ENCODE data around the gene DLEC1. TPM values are rescaled to one million over a fixed set of nuclear protein-coding genes. Genes with fewer than 3 reads are reported as not detected.

The DLEC1 gene
- total RNA-seq, 2 experiments from 2014 or later = 0.19 to 0.46 TPM

- H3K9me3 Mint-ChIP-seq (ENCODE audit: low read depth) = no peaks in the 10 kb centered on the region
- H3K36me3 Mint-ChIP-seq (ENCODE audit: low read depth) = peaks cover 46% of the 10 kb centered on the region
- H3K27me3 Mint-ChIP-seq = no peaks in the 10 kb centered on the region
- ATAC-seq = peak; percentile 5
- ChIA-PET CTCF (interaction anchor here (0.9 to 2.9 kb wide), 7 partner anchors 9 to 208 kb away, joined by 3 to 16 read pairs (median 4); partner anchors contain the start of genes OXSR1 and XYLB), POLR2A (interaction anchor here (1.0 to 4.3 kb wide), 3 partner anchors 27 to 209 kb away, joined by 3 to 47 read pairs (median 4); partner anchors contain the start of genes OXSR1 and XYLB)
- H3K4me1 Mint-ChIP-seq = peaks cover 53% of the 10 kb centered on the region
- peak; percentile 58 for DNase-seq
- intact Hi-C loops (cut with DNase I, micrococcal nuclease) = loop anchor here (1.0 to 10.0 kb wide), 14 partner anchors 14 to 1250 kb away; partner anchors contain the start of genes ACVR2B (in 2 of the 2), DLEC1 (in 2 of the 2), OXSR1 (in 2 of the 2) and XYLB (in 2 of the 2)
- peak overlapping the region; percentile 97 for H3K4me3 Mint-ChIP-seq
- peak overlapping the region; percentile 100 for H3K27ac Mint-ChIP-seq
Measured at GRCh38 chr3:38137615-38138348, 98.8 kb downstream of the DLEC1 start.

- H3K4me3 Mint-ChIP-seq = peak within 1 kb of the TSS; percentile 97
- CTCF ChIA-PET = interaction anchor here (0.6 to 2.9 kb wide), 4 partner anchors 13 to 51 kb away, joined by 3 to 16 read pairs (median 5); partner anchors contain the start of gene OXSR1
- POLR2A ChIA-PET = interaction anchor here (0.7 to 4.3 kb wide), 2 partner anchors 26 to 1277 kb away, joined by 3 to 47 read pairs; partner anchors contain the start of gene OXSR1
- peak within 1 kb of the TSS; percentile 100 for H3K27ac Mint-ChIP-seq
- H3K4me1 Mint-ChIP-seq = peaks cover 49% of the 10 kb centered on the region
- H3K27me3 Mint-ChIP-seq = no peaks in the 10 kb centered on the region
- intact Hi-C loops (cut with DNase I, micrococcal nuclease) = loop anchor here (1.0 to 10.0 kb wide), 6 partner anchors 13 to 1249 kb away; partner anchors contain the start of gene ACVR2B (in 1 of the 2)
- H3K36me3 Mint-ChIP-seq (ENCODE audit: low read depth) = peaks cover 44% of the 10 kb centered on the region
- no peaks in the 10 kb centered on the region for H3K9me3 Mint-ChIP-seq (ENCODE audit: low read depth)
- DNase-seq (peak; percentile 92), ATAC-seq (peak; percentile 50)
Measured at GRCh38 chr3:38138349-38139190, 99.6 kb downstream of the DLEC1 start, which contains the start of gene MYD88. TSS of gene MYD88 (plus strand) at chr3:38138661. CDS start at chr3:38138701, 40 bp downstream.

GRCh38 chr3:38139191-38139590 lies 100.2 kb downstream of the DLEC1 start:
- H3K4me3 Mint-ChIP-seq = peak overlapping the region; percentile 97

GRCh38 chr3:38139652-38140051 lies 100.6 kb downstream of the DLEC1 start:
- intact Hi-C loops (cut with DNase I, micrococcal nuclease) = loop anchor here (5.0 to 10.0 kb wide), 5 partner anchors 73 to 1248 kb away; partner anchors contain the start of gene ACVR2B (in 1 of the 2)
- no peaks in the 10 kb centered on the region for H3K9me3 Mint-ChIP-seq (ENCODE audit: low read depth)
- peaks cover 40% of the 10 kb centered on the region for H3K4me1 Mint-ChIP-seq
- H3K4me3 Mint-ChIP-seq = peak overlapping the region; percentile 97
- POLR2A ChIA-PET = interaction anchor here (4.3 kb wide), 1 partner anchor 25 kb away, joined by 47 read pairs; the partner anchor contains the start of gene OXSR1
- H3K27ac Mint-ChIP-seq = peak overlapping the region; percentile 100
- CTCF ChIA-PET = interaction anchor here (1.6 kb wide), 1 partner anchor 17 kb away, joined by 4 read pairs; no protein-coding TSS in a partner anchor
- peaks cover 37% of the 10 kb centered on the region for H3K36me3 Mint-ChIP-seq (ENCODE audit: low read depth)
- ATAC-seq = no peak
- DNase-seq = no peak
- H3K27me3 Mint-ChIP-seq = no peaks in the 10 kb centered on the region

More at GRCh38 chr3:38139191-38139590, 100.2 kb downstream of the DLEC1 start:
- no peak for ATAC-seq
- POLR2A ChIA-PET = interaction anchor here (0.7 to 4.3 kb wide), 2 partner anchors 25 to 1276 kb away, joined by 3 to 47 read pairs; partner anchors contain the start of gene OXSR1
- Mint-ChIP-seq H3K27me3 (no peaks in the 10 kb centered on the region), H3K9me3 (ENCODE audit: low read depth) (no peaks in the 10 kb centered on the region), H3K27ac (peak overlapping the region; percentile 100), H3K36me3 (ENCODE audit: low read depth) (peaks cover 40% of the 10 kb centered on the region), H3K4me1 (peaks cover 44% of the 10 kb centered on the region)
- intact Hi-C loops (cut with DNase I, micrococcal nuclease) = loop anchor here (5.0 to 10.0 kb wide), 5 partner anchors 73 to 1248 kb away; partner anchors contain the start of gene ACVR2B (in 1 of the 2)
- no peak for DNase-seq
- CTCF ChIA-PET = interaction anchor here (1.0 to 2.9 kb wide), 3 partner anchors 18 to 26 kb away, joined by 4 to 16 read pairs (median 6); partner anchors contain the start of gene OXSR1

DNA sequence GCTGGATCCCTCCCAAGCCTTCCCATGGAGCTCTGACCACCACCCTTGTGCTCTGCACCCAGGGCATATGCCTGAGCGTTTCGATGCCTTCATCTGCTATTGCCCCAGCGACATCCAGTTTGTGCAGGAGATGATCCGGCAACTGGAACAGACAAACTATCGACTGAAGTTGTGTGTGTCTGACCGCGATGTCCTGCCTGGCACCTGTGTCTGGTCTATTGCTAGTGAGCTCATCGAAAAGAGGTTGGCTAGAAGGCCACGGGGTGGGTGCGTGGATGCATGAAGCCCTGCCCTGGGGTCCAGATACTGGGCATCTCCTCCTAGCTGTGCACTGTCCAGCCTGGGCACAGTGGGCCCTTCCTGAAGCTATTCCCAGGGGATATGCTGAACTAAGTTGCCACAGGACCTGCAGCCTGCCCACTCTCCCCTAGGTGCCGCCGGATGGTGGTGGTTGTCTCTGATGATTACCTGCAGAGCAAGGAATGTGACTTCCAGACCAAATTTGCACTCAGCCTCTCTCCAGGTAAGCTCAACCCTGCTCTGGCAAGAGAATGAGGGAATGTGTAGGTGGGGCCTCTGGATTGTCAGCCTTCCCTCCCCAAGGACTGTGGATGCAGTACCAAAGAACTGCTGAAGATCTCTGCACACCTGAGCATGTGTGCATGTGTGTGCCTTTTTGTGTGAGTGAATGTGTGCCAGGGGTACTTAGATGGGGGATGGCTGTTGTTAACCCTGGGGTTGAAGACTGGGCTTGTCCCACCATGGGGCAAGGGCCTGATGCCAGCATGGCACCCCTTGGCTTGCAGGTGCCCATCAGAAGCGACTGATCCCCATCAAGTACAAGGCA lies 101.5 kb downstream of the DLEC1 start:
- DNase-seq (no peak), ATAC-seq (no peak)
- Mint-ChIP-seq H3K27ac (no peak overlapping the region), H3K4me1 (peaks cover 32% of the 10 kb centered on the region), H3K36me3 (ENCODE audit: low read depth) (peaks cover 31% of the 10 kb centered on the region), H3K9me3 (ENCODE audit: low read depth) (peaks cover 3% of the 10 kb centered on the region), H3K4me3 (peak overlapping the region; percentile 97), H3K27me3 (no peaks in the 10 kb centered on the region)
- ChIA-PET CTCF (interaction anchor here (1.0 to 1.6 kb wide), 2 partner anchors 16 to 26 kb away, joined by 4 to 5 read pairs; no protein-coding TSS in a partner anchor), POLR2A (interaction anchor here (1.2 to 4.3 kb wide), 2 partner anchors 13 to 24 kb away, joined by 3 to 47 read pairs; partner anchors contain the start of gene OXSR1)
- intact Hi-C loops (cut with DNase I, micrococcal nuclease) = no loop called here

DNA sequence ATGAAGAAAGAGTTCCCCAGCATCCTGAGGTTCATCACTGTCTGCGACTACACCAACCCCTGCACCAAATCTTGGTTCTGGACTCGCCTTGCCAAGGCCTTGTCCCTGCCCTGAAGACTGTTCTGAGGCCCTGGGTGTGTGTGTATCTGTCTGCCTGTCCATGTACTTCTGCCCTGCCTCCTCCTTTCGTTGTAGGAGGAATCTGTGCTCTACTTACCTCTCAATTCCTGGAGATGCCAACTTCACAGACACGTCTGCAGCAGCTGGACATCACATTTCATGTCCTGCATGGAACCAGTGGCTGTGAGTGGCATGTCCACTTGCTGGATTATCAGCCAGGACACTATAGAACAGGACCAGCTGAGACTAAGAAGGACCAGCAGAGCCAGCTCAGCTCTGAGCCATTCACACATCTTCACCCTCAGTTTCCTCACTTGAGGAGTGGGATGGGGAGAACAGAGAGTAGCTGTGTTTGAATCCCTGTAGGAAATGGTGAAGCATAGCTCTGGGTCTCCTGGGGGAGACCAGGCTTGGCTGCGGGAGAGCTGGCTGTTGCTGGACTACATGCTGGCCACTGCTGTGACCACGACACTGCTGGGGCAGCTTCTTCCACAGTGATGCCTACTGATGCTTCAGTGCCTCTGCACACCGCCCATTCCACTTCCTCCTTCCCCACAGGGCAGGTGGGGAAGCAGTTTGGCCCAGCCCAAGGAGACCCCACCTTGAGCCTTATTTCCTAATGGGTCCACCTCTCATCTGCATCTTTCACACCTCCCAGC lies 102.4 kb downstream of the DLEC1 start:
- CTCF ChIA-PET = interaction anchor here (0.5 to 1.1 kb wide), 4 partner anchors 13 to 514 kb away, joined by 3 to 5 read pairs (median 4); no protein-coding TSS in a partner anchor
- ATAC-seq (no peak), DNase-seq (no peak)
- Mint-ChIP-seq H3K4me1 (peaks cover 30% of the 10 kb centered on the region), H3K27me3 (no peaks in the 10 kb centered on the region), H3K36me3 (ENCODE audit: low read depth) (peaks cover 25% of the 10 kb centered on the region), H3K4me3 (no peak overlapping the region), H3K9me3 (ENCODE audit: low read depth) (peaks cover 7% of the 10 kb centered on the region), H3K27ac (no peak overlapping the region)
- POLR2A ChIA-PET = interaction anchor here (0.5 to 1.2 kb wide), 5 partner anchors 11 to 27 kb away, joined by 3 to 5 read pairs (median 3); partner anchors contain the start of gene OXSR1
- intact Hi-C loops (cut with DNase I, micrococcal nuclease) = no loop called here

- peaks cover 25% of the 10 kb centered on the region for H3K36me3 Mint-ChIP-seq (ENCODE audit: low read depth)
- ChIA-PET POLR2A (interaction anchor here (0.5 to 1.2 kb wide), 4 partner anchors 12 to 28 kb away, joined by 3 to 5 read pairs (median 4); partner anchors contain the start of gene OXSR1), CTCF (interaction anchor here (0.5 to 1.1 kb wide), 3 partner anchors 14 to 514 kb away, joined by 3 to 4 read pairs (median 4); no protein-coding TSS in a partner anchor)
- H3K27ac Mint-ChIP-seq = peak overlapping the region; percentile 12
- H3K4me1 Mint-ChIP-seq = peaks cover 30% of the 10 kb centered on the region
- intact Hi-C loops (cut with DNase I, micrococcal nuclease) = no loop called here
- peaks cover 10% of the 10 kb centered on the region for H3K9me3 Mint-ChIP-seq (ENCODE audit: low read depth)
- DNase-seq (no peak), ATAC-seq (no peak)
- H3K4me3 Mint-ChIP-seq = no peak overlapping the region
- H3K27me3 Mint-ChIP-seq = no peaks in the 10 kb centered on the region
Measured at GRCh38 chr3:38141952-38142273, 102.9 kb downstream of the DLEC1 start.

- H3K27ac Mint-ChIP-seq = no peak overlapping the region
- ChIA-PET CTCF (interaction anchor here (0.6 kb wide), 1 partner anchor 906 kb away, joined by 3 read pairs; no protein-coding TSS in a partner anchor), POLR2A (interaction anchor here (1.1 kb wide), 1 partner anchor 23 kb away, joined by 5 read pairs; the partner anchor contains the start of gene OXSR1)
- no peak for ATAC-seq
- no peak overlapping the region for H3K4me3 Mint-ChIP-seq
- H3K36me3 Mint-ChIP-seq (ENCODE audit: low read depth) = peaks cover 23% of the 10 kb centered on the region
- no peaks in the 10 kb centered on the region for H3K27me3 Mint-ChIP-seq
- no peak for DNase-seq
- H3K4me1 Mint-ChIP-seq = peaks cover 27% of the 10 kb centered on the region
- intact Hi-C loops (cut with DNase I, micrococcal nuclease) = no loop called here
- peaks cover 12% of the 10 kb centered on the region for H3K9me3 Mint-ChIP-seq (ENCODE audit: low read depth)
Measured at GRCh38 chr3:38142959-38143358, 104.0 kb downstream of the DLEC1 start.

- ChIA-PET CTCF (no interaction called here), POLR2A (interaction anchor here (1.1 kb wide), 1 partner anchor 22 kb away, joined by 5 read pairs; the partner anchor contains the start of gene OXSR1)
- no peak overlapping the region for H3K4me3 Mint-ChIP-seq
- H3K27ac Mint-ChIP-seq = no peak overlapping the region
- H3K36me3 Mint-ChIP-seq (ENCODE audit: low read depth) = peaks cover 23% of the 10 kb centered on the region
- H3K27me3 Mint-ChIP-seq = no peaks in the 10 kb centered on the region
- DNase-seq (no peak), ATAC-seq (no peak)
- peaks cover 26% of the 10 kb centered on the region for H3K4me1 Mint-ChIP-seq
- intact Hi-C loops (cut with DNase I, micrococcal nuclease) = no loop called here
- H3K9me3 Mint-ChIP-seq (ENCODE audit: low read depth) = peaks cover 12% of the 10 kb centered on the region
Measured at GRCh38 chr3:38143511-38143910, 104.5 kb downstream of the DLEC1 start.
